H1 (cell line): ENCODE measurements around the gene TPO.

ENCODE experiments used
- ATF2 ChIP-seq: IDR thresholded peaks from 2 replicates; pipeline ENCODE4 v1.6.1; 2012; ENCODE audit warnings: low read length, inconsistent platforms
- BRCA1 ChIP-seq: IDR thresholded peaks from 2 replicates; pipeline ENCODE4 v1.6.1; 2012; ENCODE audit warnings: low read depth, low read length, improper control_type of control experiment
- CBX5 ChIP-seq: fragments of 300-800, 300-1000 bp; sonication (generic); IDR thresholded peaks from 2 replicates; pipeline ENCODE4 v1.7.1; 2016; ENCODE audit warnings: antibody characterized with exemption, low read length, low read depth
- CHD2 ChIP-seq: IDR thresholded peaks from 2 replicates; pipeline ENCODE4 v1.6.1; 2012; ENCODE audit warnings: low read length, improper control_type of control experiment
- CREB1 ChIP-seq: IDR thresholded peaks from 2 replicates; pipeline ENCODE4 v1.6.1; 2012; ENCODE audit warnings: inconsistent platforms
- CTCF ChIP-seq, 3 experiments: IDR thresholded peaks; 1 replicate in 2 of 3; 2 replicates in 1 of 3; pipeline versions ENCODE4 v1.5.1 to v1.6.1; 2011; ENCODE audit warnings: low read length in 3 of 3, mild to moderate bottlenecking in 3 of 3, inconsistent platforms in 2 of 3, low read depth in 1 of 3, moderate library complexity in 1 of 3; ENCODE audit not compliant: insufficient read depth in 1 of 3; ENCODE audit errors: control extremely low read depth in 1 of 3
- FOSL1 ChIP-seq: IDR thresholded peaks from 2 replicates; pipeline ENCODE4 v1.6.1; 2011; ENCODE audit warnings: mild to moderate bottlenecking, low read depth, low read length, moderate library complexity; ENCODE audit not compliant: insufficient read depth
- MAFK ChIP-seq: IDR thresholded peaks from 2 replicates; pipeline ENCODE4 v1.6.1; 2012; ENCODE audit warnings: low read depth, mild to moderate bottlenecking, improper control_type of control experiment, low read length
- POLR2A ChIP-seq, 2 experiments: IDR thresholded peaks; 1 replicate in 1 of 2; 2 replicates in 1 of 2; pipeline ENCODE4 v1.6.1; 2011; ENCODE audit warnings: low read depth in 2 of 2, low read length in 2 of 2, mild to moderate bottlenecking in 2 of 2; ENCODE audit errors: control extremely low read depth in 1 of 2
- SUZ12 ChIP-seq: fragments of 200-600 bp; sonication (generic); IDR thresholded peaks from 2 replicates; pipeline ENCODE4 v1.6.1; 2012; ENCODE audit warnings: mild to moderate bottlenecking, inconsistent platforms, low read length, moderate library complexity, mixed read lengths
- USF2 ChIP-seq: IDR thresholded peaks from 2 replicates; pipeline ENCODE4 v1.6.1; 2011; ENCODE audit warnings: low read length, improper control_type of control experiment
- YY1 ChIP-seq: IDR thresholded peaks from 2 replicates; pipeline ENCODE4 v1.6.1; 2011; ENCODE audit warnings: low read depth, mild to moderate bottlenecking, low read length

DNA sequence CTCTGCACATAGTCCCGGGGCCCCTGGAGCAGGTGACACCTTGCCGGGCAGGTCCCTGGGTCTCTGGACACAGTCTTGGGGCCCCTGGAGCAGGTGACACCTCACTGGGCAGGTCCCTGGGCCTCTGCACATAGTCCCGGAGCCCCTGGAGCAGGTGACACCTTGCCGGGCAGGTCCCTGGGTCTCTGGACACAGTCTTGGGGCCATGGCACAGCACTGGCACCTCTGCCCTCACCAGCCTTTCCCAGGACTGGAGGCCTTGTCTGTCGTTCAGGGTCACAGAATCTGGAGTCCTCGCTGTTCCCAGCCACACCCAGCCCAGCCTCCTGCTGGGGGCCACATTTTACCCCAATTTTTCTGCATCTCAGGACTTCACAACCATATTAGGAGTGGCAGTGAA is 2.2 kb downstream of the TPO start:
- TF ChIP-seq CTCF (IDR thresholded peaks at IDR 0.05; ENCODE audit: control extremely low read depth in 1 of 3, insufficient read depth in 1 of 3, low read depth in 1 of 3, low read length in 3 of 3) (no peak), POLR2A (IDR thresholded peaks at IDR 0.05; ENCODE audit: control extremely low read depth in 1 of 2, low read depth in 2 of 2, low read length in 2 of 2) (no peak), SUZ12 (no peak), CHD2 (no peak), YY1 (no peak), CBX5 (no peak), USF2 (no peak), CREB1 (no peak), FOSL1 (no peak), ATF2 (no peak), MAFK (no peak), BRCA1 (no peak)
